Caco-2 (cell line): ENCODE results near the gene DDX11. TPM values are rescaled to one million over a fixed set of nuclear protein-coding genes. Genes with fewer than 3 reads are reported as not detected.

Source experiments
- BruUV-seq: library from RNA; stranded (reverse); fragments of 400-500 nt; replicated peaks from 2 replicates; lab custom pipeline; 2021; lab: Mats Ljungman, UMichigan
- CTCF ChIA-PET: fragments of 300-600 bp; sonication (Branson Sonifier 250); formaldehyde crosslinking; loops from one replicate; lab custom pipeline; 2022; ENCODE audit warnings: antibody characterized with exemption; lab: Charles Lee
- POLR2A ChIA-PET: fragments of 300-600 bp; sonication (Branson Sonifier 250); formaldehyde crosslinking; loops from one replicate; lab custom pipeline; 2022; ENCODE audit warnings: antibody characterized with exemption; lab: Charles Lee
- DNase-seq, 2 experiments: peaks; one replicate each; pipeline versions ENCODE4 v3.0.0 to v3.0.0-alpha.2; 2020 to 2022
- H3K27me3 ChIP-seq: replicated peaks from 2 replicates; pipeline ENCODE4 v1.6.0; 2011; ENCODE audit warnings: low read length; ENCODE audit not compliant: control insufficient read depth, insufficient read depth
- H3K36me3 ChIP-seq: 2 replicates; pipeline ENCODE4 v1.5.1; 2011; ENCODE audit warnings: low read length; ENCODE audit not compliant: control insufficient read depth, insufficient read depth
- H3K4me1 ChIP-seq: fragments of 250-450 bp; sonication (Bioruptor Pico); 2 replicates; pipeline ENCODE4 v1.5.1; 2020; ENCODE audit warnings: mild to moderate bottlenecking
- H3K4me3 ChIP-seq: 2 replicates; pipeline ENCODE4 v1.5.1; 2011; ENCODE audit warnings: low read depth, mild to moderate bottlenecking, control low read depth, low read length
- H3K9me3 ChIP-seq: fragments of 250-450 bp; sonication (Bioruptor Pico); 2 replicates; pipeline ENCODE4 v1.5.1; 2020; ENCODE audit warnings: mild to moderate bottlenecking, moderate library complexity
- H3K27ac Mint-ChIP-seq: one replicate; pipeline ENCODE4 v1.8.0; 2022; ENCODE audit warnings: mixed read lengths; ENCODE audit not compliant: unreplicated experiment
- H3K27me3 Mint-ChIP-seq: one replicate; pipeline ENCODE4 v1.8.0; 2022; ENCODE audit warnings: mixed read lengths; ENCODE audit not compliant: insufficient read depth, unreplicated experiment
- H3K36me3 Mint-ChIP-seq: one replicate; pipeline ENCODE4 v1.8.0; 2022; ENCODE audit warnings: mild to moderate bottlenecking, mixed read lengths; ENCODE audit not compliant: insufficient read depth, unreplicated experiment
- H3K4me1 Mint-ChIP-seq: one replicate; pipeline ENCODE4 v1.8.0; 2022; ENCODE audit warnings: low read depth, mixed read lengths; ENCODE audit not compliant: unreplicated experiment
- H3K4me3 Mint-ChIP-seq: one replicate; pipeline ENCODE4 v1.8.0; 2022; ENCODE audit warnings: mild to moderate bottlenecking, moderate library complexity, mixed read lengths; ENCODE audit not compliant: unreplicated experiment
- H3K9me3 Mint-ChIP-seq: one replicate; pipeline ENCODE4 v1.8.0; 2022; ENCODE audit warnings: mixed read lengths; ENCODE audit not compliant: unreplicated experiment
- intact Hi-C: fragments of 100-400 bp; cut with micrococcal nuclease; formaldehyde crosslinking; loops from one replicate; pipeline ENCODE4 v1.10.0; 2022; ENCODE audit not compliant: unreplicated experiment
- total RNA-seq: library from RNA; stranded (reverse); gene quantifications from 2 replicates; pipeline ENCODE4 v1.2.3, GENCODE V29; 2022
- TF ChIP-seq, protein P1 (sequence below), 2 experiments: fragments of 200-600 bp in 1 of 2; IDR thresholded peaks; 1 replicate in 1 of 2; 2 replicates in 1 of 2; pipeline versions ENCODE4 v1.5.1 to v1.8.0; 2011 to 2022; ENCODE audit warnings: antibody characterized with exemption in 1 of 2, control low read depth in 1 of 2, inconsistent platforms in 1 of 2, low read depth in 1 of 2, low read length in 1 of 2, mild to moderate bottlenecking in 1 of 2, moderate library complexity in 1 of 2; ENCODE audit not compliant: insufficient read depth in 1 of 2, severe bottlenecking in 1 of 2, unreplicated experiment in 1 of 2

DDX11 gene
- total RNA-seq, 1 experiment from 2014 or later, result 175 TPM

DNA sequence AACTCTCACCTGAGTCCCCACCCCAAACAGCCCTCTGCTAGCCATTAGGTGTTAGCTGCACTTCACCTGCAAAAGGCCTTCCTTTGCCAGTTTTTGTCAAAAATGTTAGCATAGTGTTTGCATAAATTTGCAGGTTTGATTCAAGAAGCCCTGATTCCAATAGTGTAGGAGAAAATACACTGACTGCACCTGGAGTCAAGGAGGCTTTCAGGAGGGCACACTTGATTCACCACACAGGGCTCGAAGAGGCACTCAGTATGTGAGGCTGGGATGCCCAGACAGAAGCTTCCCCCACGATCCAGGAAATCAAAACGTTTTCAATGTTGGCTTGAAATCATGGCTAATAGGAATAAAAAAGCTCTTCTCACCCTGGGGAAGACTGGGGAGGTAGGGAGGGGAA, 40.5 kb upstream of the DDX11 start:
- CTCF ChIA-PET, result no interaction called here
- POLR2A ChIA-PET, result no interaction called here
- H3K27ac Mint-ChIP-seq, result no peak overlapping the region
- TF ChIP-seq, protein P1, sequence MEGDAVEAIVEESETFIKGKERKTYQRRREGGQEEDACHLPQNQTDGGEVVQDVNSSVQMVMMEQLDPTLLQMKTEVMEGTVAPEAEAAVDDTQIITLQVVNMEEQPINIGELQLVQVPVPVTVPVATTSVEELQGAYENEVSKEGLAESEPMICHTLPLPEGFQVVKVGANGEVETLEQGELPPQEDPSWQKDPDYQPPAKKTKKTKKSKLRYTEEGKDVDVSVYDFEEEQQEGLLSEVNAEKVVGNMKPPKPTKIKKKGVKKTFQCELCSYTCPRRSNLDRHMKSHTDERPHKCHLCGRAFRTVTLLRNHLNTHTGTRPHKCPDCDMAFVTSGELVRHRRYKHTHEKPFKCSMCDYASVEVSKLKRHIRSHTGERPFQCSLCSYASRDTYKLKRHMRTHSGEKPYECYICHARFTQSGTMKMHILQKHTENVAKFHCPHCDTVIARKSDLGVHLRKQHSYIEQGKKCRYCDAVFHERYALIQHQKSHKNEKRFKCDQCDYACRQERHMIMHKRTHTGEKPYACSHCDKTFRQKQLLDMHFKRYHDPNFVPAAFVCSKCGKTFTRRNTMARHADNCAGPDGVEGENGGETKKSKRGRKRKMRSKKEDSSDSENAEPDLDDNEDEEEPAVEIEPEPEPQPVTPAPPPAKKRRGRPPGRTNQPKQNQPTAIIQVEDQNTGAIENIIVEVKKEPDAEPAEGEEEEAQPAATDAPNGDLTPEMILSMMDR (IDR thresholded peaks at IDR 0.05; ENCODE audit: insufficient read depth in 1 of 2, low read depth in 1 of 2, low read length in 1 of 2, severe bottlenecking in 1 of 2, unreplicated experiment in 1 of 2), result no peak
- H3K27me3 Mint-ChIP-seq, result peaks cover 7% of the 10 kb centered on the region
- H3K4me1 Mint-ChIP-seq, result no peaks in the 10 kb centered on the region
- no TSS peak for BruUV-seq
- no peaks in the 10 kb centered on the region; the same call in 1 of the 2 replicates for H3K27me3 ChIP-seq
- no peak overlapping the region for H3K4me3 ChIP-seq
- H3K9me3 ChIP-seq, result no peaks in the 10 kb centered on the region
- no peak for DNase-seq
- no peak overlapping the region for H3K4me3 Mint-ChIP-seq
- no peaks in the 10 kb centered on the region for H3K4me1 ChIP-seq
- no peaks in the 10 kb centered on the region for H3K36me3 Mint-ChIP-seq
- no peaks in the 10 kb centered on the region for H3K36me3 ChIP-seq
- intact Hi-C loops, result no loop called here
- no peaks in the 10 kb centered on the region for H3K9me3 Mint-ChIP-seq

DNA sequence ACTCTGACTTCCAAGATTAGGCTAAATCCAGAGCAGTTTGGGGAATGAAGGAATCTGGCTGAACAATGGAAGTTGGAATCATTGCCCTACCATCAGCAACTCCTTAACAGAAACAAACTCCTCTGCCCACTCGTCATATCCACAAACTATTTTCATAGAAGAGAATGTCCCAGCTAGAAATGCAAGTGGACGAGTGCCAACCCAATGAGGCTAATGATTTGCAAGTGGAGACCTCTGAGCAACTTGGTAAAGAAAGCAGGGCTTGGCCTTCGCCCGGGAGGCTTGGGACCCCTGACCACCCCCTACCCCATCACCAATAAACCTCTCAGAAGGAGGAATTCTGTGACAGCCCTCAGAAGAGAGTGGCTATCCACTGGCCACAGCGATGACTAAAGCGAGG, 40.0 kb upstream of the DDX11 start:
- Histone ChIP-seq H3K4me1 (no peaks in the 10 kb centered on the region), H3K4me3 (no peak overlapping the region), H3K9me3 (no peaks in the 10 kb centered on the region), H3K36me3 (no peaks in the 10 kb centered on the region), H3K27me3 (no peaks in the 10 kb centered on the region; the same call in 1 of the 2 replicates)
- ChIA-PET POLR2A (no interaction called here), CTCF (no interaction called here)
- no TSS peak for BruUV-seq
- no peak overlapping the region for H3K27ac Mint-ChIP-seq
- no peaks in the 10 kb centered on the region for H3K36me3 Mint-ChIP-seq
- no peak overlapping the region for H3K4me3 Mint-ChIP-seq
- no peaks in the 10 kb centered on the region for H3K4me1 Mint-ChIP-seq
- peaks cover 7% of the 10 kb centered on the region for H3K27me3 Mint-ChIP-seq
- TF ChIP-seq, protein P1 (IDR thresholded peaks at IDR 0.05; ENCODE audit: insufficient read depth in 1 of 2, low read depth in 1 of 2, low read length in 1 of 2, severe bottlenecking in 1 of 2, unreplicated experiment in 1 of 2), result no peak
- DNase-seq, result no peak
- intact Hi-C loops, result no loop called here
- H3K9me3 Mint-ChIP-seq, result no peaks in the 10 kb centered on the region

DNA sequence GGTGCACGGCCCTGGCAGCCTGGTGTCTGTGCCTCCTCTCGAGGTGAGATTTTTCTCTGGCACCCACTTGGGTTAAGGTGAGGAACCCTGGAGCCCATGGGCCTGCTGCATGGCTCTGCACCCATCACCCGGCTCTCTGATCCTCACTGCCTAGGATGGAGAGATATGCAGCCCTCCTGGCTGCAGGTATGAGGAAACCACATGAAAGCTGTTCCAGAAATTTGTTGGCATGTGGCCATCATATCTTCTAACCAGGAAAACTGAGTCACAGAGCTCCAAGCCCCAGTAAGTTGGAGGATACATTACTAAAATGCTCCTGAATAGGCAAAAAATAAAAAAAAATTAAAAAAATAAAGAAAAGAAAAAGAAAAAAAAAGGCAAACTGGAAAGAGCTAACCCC, 39.3 kb upstream of the DDX11 start:
- CTCF ChIA-PET, result interaction anchor here (0.6 kb wide), 2 partner anchors 52 to 455 kb away, joined by 3 to 4 read pairs; no protein-coding TSS in a partner anchor
- Histone ChIP-seq H3K27me3 (no peaks in the 10 kb centered on the region; the same call in 1 of the 2 replicates), H3K9me3 (no peaks in the 10 kb centered on the region), H3K4me1 (no peaks in the 10 kb centered on the region), H3K4me3 (no peak overlapping the region), H3K36me3 (no peaks in the 10 kb centered on the region)
- no TSS peak for BruUV-seq
- Mint-ChIP-seq H3K4me3 (no peak overlapping the region), H3K36me3 (no peaks in the 10 kb centered on the region), H3K27me3 (peaks cover 7% of the 10 kb centered on the region), H3K9me3 (no peaks in the 10 kb centered on the region), H3K4me1 (no peaks in the 10 kb centered on the region), H3K27ac (no peak overlapping the region)
- POLR2A ChIA-PET, result no interaction called here
- intact Hi-C loops, result no loop called here
- TF ChIP-seq, protein P1 (IDR thresholded peaks at IDR 0.05; ENCODE audit: insufficient read depth in 1 of 2, low read depth in 1 of 2, low read length in 1 of 2, severe bottlenecking in 1 of 2, unreplicated experiment in 1 of 2), result no peak
- DNase-seq, result no peak
